ENCODE results near the gene MEG3.

- TF ChIP-seq CTCF (conservative IDR thresholded peaks at IDR 0.05) (no peak), EZH2 (IDR thresholded peaks at IDR 0.05; ENCODE audit: low read depth) (no peak)
Observed at GRCh38 chr14:100825713-100826331, at the start of gene MEG3.

Measured in PC-9 (cell line).